GM23338 (cell line): ENCODE results near the gene USP3. TPM values are rescaled to one million over a fixed set of nuclear protein-coding genes. Genes with fewer than 3 reads are reported as not detected.

Source experiments
- ATAC-seq: fragments of 200-7000 bp; cut with Tn5 transposase; 3 replicates; pipeline ENCODE4 v1.9.1; 2020
- DNase-seq: peaks from one replicate; pipeline ENCODE4 v3.0.0-alpha.2; 2015; ENCODE audit warnings: low spot score
- H2AFZ ChIP-seq: fragments of 200-600 bp; sonication (generic); 2 replicates; pipeline ENCODE4 v1.8.0; 2016; ENCODE audit warnings: antibody characterized with exemption, mild to moderate bottlenecking, moderate library complexity
- H3F3A ChIP-seq: fragments of 200-600 bp; sonication (generic); replicated peaks from 2 replicates; pipeline ENCODE4 v1.8.0; 2017; ENCODE audit warnings: antibody characterized with exemption, mixed run types, low read depth
- H3K27ac ChIP-seq: fragments of 200-600 bp; sonication (generic); 2 replicates; pipeline ENCODE4 v1.6.1; 2016; ENCODE audit warnings: low read depth
- H3K27me3 ChIP-seq: fragments of 200-600 bp; sonication (generic); 2 replicates; pipeline ENCODE4 v1.8.0; 2016; ENCODE audit warnings: mild to moderate bottlenecking, mixed run types, moderate library complexity; ENCODE audit not compliant: insufficient read depth
- H3K36me3 ChIP-seq: fragments of 200-600 bp; sonication (generic); 2 replicates; pipeline ENCODE4 v1.8.0; 2016; ENCODE audit warnings: mild to moderate bottlenecking; ENCODE audit not compliant: insufficient read depth
- H3K4me1 ChIP-seq: fragments of 200-600 bp; sonication (generic); 2 replicates; pipeline ENCODE4 v1.8.0; 2016; ENCODE audit warnings: mild to moderate bottlenecking, moderate library complexity; ENCODE audit not compliant: insufficient read depth
- H3K4me2 ChIP-seq: fragments of 200-600 bp; sonication (generic); 2 replicates; pipeline ENCODE4 v1.7.1; 2017; ENCODE audit warnings: mixed run types
- H3K4me3 ChIP-seq: fragments of 200-600 bp; sonication (generic); 2 replicates; pipeline ENCODE4 v1.6.1; 2016; ENCODE audit warnings: mixed run types
- H3K79me2 ChIP-seq: fragments of 200-600 bp; sonication (generic); replicated peaks from 2 replicates; pipeline ENCODE4 v1.8.0; 2017; ENCODE audit warnings: mild to moderate bottlenecking; ENCODE audit not compliant: insufficient read depth
- H3K9me2 ChIP-seq: fragments of 200-600 bp; sonication (generic); 2 replicates; pipeline ENCODE4 v1.8.0; 2017; ENCODE audit not compliant: insufficient read depth
- H4K20me1 ChIP-seq: fragments of 200-600 bp; sonication (generic); replicated peaks from 2 replicates; pipeline ENCODE4 v1.8.0; 2017; ENCODE audit warnings: mild to moderate bottlenecking; ENCODE audit not compliant: insufficient read depth
- H3K27ac Mint-ChIP-seq: 2 replicates; pipeline ENCODE4 v1.8.0; 2020; ENCODE audit warnings: inconsistent platforms, mild to moderate bottlenecking, moderate library complexity, mixed read lengths
- H3K27me3 Mint-ChIP-seq: 3 replicates; pipeline ENCODE4 v1.8.0; 2022; ENCODE audit warnings: low read depth, mild to moderate bottlenecking, moderate library complexity, mixed read lengths, inconsistent platforms; ENCODE audit not compliant: insufficient read depth, poor library complexity
- H3K36me3 Mint-ChIP-seq: 3 replicates; pipeline ENCODE4 v1.8.0; 2021; ENCODE audit warnings: low read depth, mild to moderate bottlenecking, inconsistent platforms, moderate library complexity, mixed read lengths
- H3K4me1 Mint-ChIP-seq: 3 replicates; pipeline ENCODE4 v1.8.0; 2020; ENCODE audit warnings: mild to moderate bottlenecking, inconsistent platforms, mixed read lengths
- H3K4me3 Mint-ChIP-seq: 3 replicates; pipeline ENCODE4 v1.8.0; 2021; ENCODE audit warnings: moderate library complexity, mild to moderate bottlenecking, inconsistent platforms, mixed read lengths
- H3K9me3 Mint-ChIP-seq: 3 replicates; pipeline ENCODE4 v1.8.0; 2020; ENCODE audit warnings: moderate library complexity, mild to moderate bottlenecking, inconsistent platforms, mixed read lengths
- CREB1 ChIP-seq: fragments of 250-450 bp; sonication (Bioruptor Pico); IDR thresholded peaks from 2 replicates; pipeline ENCODE4 v1.5.0; 2020; ENCODE audit warnings: low read depth, mild to moderate bottlenecking, moderate library complexity
- EZH2phosphoT487 ChIP-seq: fragments of 200-600 bp; sonication (generic); IDR thresholded peaks from one replicate; pipeline ENCODE4 v1.8.1; 2018; ENCODE audit warnings: antibody characterized with exemption; ENCODE audit not compliant: unreplicated experiment
- JUNB ChIP-seq: IDR thresholded peaks from one replicate; pipeline ENCODE4 v1.6.1; 2016; ENCODE audit warnings: antibody characterized with exemption; ENCODE audit not compliant: unreplicated experiment
- NANOG ChIP-seq: IDR thresholded peaks from 2 replicates; pipeline ENCODE4 v1.6.1; 2016; ENCODE audit warnings: antibody characterized with exemption, borderline replicate concordance
- POLR2AphosphoS5 ChIP-seq: IDR thresholded peaks from 2 replicates; pipeline ENCODE4 v1.6.1; 2016; ENCODE audit warnings: antibody characterized with exemption, low read depth
- REST ChIP-seq: IDR thresholded peaks from one replicate; pipeline ENCODE4 v1.6.1; 2018; ENCODE audit warnings: antibody characterized with exemption; ENCODE audit not compliant: unreplicated experiment
- STAT1 ChIP-seq: IDR thresholded peaks from one replicate; pipeline ENCODE4 v1.6.1; 2016; ENCODE audit warnings: antibody characterized with exemption; ENCODE audit not compliant: unreplicated experiment
- ZNF331 ChIP-seq: fragments of 250-450 bp; sonication (Bioruptor Pico); IDR thresholded peaks from 2 replicates; pipeline ENCODE4 v1.5.0; 2020; ENCODE audit warnings: low read depth, mild to moderate bottlenecking, moderate library complexity
- polyA plus RNA-seq: library from polyadenylated mRNA; unstranded; fragments of >200 nt; fragmentation: Nextera tagmentation; extraction: Ambion mirVana; gene quantifications from 2 replicates; pipeline ENCODE4 v1.2.1, GENCODE V29; 2016
- total RNA-seq: library from RNA; depleted of rRNA; stranded (reverse); fragments of >200 nt; shearing (Covaris generic); gene quantifications from 2 replicates; pipeline ENCODE4 v1.2.3, GENCODE V29; 2014
- TF ChIP-seq, protein P1 (sequence below): IDR thresholded peaks from 2 replicates; pipeline ENCODE4 v1.6.1; 2016; ENCODE audit warnings: antibody characterized with exemption
- TF ChIP-seq, protein P2 (sequence below), 2 experiments: fragments of 200-600 bp in 1 of 2; sonication (generic) in 1 of 2; conservative IDR thresholded peaks; 2 replicates each; pipeline versions ENCODE4 v1.5.1 to v1.6.1; 2016 to 2017; ENCODE audit warnings: antibody characterized with exemption in 2 of 2, low read depth in 2 of 2, mild to moderate bottlenecking in 2 of 2, moderate library complexity in 1 of 2
- TF ChIP-seq, protein P3 (sequence below): fragments of 250-450 bp; sonication (Bioruptor Pico); IDR thresholded peaks from 2 replicates; pipeline ENCODE4 v1.5.0; 2020; ENCODE audit warnings: mild to moderate bottlenecking, moderate library complexity

The USP3 gene
- total and polyA plus RNA-seq, 2 experiments from 2014 or later = 9.7 to 9.9 TPM

- Histone ChIP-seq H2AFZ (no peak overlapping the region), H3F3A (peaks cover 19% of the 10 kb centered on the region), H3K4me1 (peaks cover 69% of the 10 kb centered on the region), H3K27ac (no peak overlapping the region), H4K20me1 (peaks cover 11% of the 10 kb centered on the region; the same call in 1 of the 2 replicates), H3K4me2 (no peak overlapping the region), H3K4me3 (no peak overlapping the region), H3K9me2 (no peaks in the 10 kb centered on the region), H3K79me2 (no peaks in the 10 kb centered on the region), H3K27me3 (peaks cover 92% of the 10 kb centered on the region), H3K36me3 (no peaks in the 10 kb centered on the region; the same call in 1 of the 2 replicates)
- H3K9me3 Mint-ChIP-seq = no peaks in the 10 kb centered on the region
- no peaks in the 10 kb centered on the region; the same call in 2 of the 3 replicates for H3K36me3 Mint-ChIP-seq
- peaks cover 42% of the 10 kb centered on the region for H3K27me3 Mint-ChIP-seq
- TF ChIP-seq EZH2phosphoT487 (no peak), CREB1 (CRISPR knock-in tag) (no peak), REST (no peak), ZNF331 (CRISPR knock-in tag) (no peak), JUNB (no peak), NANOG (no peak), STAT1 (no peak), POLR2AphosphoS5 (no peak)
- TF ChIP-seq, protein P1, sequence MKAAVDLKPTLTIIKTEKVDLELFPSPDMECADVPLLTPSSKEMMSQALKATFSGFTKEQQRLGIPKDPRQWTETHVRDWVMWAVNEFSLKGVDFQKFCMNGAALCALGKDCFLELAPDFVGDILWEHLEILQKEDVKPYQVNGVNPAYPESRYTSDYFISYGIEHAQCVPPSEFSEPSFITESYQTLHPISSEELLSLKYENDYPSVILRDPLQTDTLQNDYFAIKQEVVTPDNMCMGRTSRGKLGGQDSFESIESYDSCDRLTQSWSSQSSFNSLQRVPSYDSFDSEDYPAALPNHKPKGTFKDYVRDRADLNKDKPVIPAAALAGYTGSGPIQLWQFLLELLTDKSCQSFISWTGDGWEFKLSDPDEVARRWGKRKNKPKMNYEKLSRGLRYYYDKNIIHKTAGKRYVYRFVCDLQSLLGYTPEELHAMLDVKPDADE = no peak
- TF ChIP-seq, protein P2, sequence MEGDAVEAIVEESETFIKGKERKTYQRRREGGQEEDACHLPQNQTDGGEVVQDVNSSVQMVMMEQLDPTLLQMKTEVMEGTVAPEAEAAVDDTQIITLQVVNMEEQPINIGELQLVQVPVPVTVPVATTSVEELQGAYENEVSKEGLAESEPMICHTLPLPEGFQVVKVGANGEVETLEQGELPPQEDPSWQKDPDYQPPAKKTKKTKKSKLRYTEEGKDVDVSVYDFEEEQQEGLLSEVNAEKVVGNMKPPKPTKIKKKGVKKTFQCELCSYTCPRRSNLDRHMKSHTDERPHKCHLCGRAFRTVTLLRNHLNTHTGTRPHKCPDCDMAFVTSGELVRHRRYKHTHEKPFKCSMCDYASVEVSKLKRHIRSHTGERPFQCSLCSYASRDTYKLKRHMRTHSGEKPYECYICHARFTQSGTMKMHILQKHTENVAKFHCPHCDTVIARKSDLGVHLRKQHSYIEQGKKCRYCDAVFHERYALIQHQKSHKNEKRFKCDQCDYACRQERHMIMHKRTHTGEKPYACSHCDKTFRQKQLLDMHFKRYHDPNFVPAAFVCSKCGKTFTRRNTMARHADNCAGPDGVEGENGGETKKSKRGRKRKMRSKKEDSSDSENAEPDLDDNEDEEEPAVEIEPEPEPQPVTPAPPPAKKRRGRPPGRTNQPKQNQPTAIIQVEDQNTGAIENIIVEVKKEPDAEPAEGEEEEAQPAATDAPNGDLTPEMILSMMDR (conservative IDR thresholded peaks at IDR 0.05; ENCODE audit: low read depth in 2 of 2) = no peak
- TF ChIP-seq, protein P3, sequence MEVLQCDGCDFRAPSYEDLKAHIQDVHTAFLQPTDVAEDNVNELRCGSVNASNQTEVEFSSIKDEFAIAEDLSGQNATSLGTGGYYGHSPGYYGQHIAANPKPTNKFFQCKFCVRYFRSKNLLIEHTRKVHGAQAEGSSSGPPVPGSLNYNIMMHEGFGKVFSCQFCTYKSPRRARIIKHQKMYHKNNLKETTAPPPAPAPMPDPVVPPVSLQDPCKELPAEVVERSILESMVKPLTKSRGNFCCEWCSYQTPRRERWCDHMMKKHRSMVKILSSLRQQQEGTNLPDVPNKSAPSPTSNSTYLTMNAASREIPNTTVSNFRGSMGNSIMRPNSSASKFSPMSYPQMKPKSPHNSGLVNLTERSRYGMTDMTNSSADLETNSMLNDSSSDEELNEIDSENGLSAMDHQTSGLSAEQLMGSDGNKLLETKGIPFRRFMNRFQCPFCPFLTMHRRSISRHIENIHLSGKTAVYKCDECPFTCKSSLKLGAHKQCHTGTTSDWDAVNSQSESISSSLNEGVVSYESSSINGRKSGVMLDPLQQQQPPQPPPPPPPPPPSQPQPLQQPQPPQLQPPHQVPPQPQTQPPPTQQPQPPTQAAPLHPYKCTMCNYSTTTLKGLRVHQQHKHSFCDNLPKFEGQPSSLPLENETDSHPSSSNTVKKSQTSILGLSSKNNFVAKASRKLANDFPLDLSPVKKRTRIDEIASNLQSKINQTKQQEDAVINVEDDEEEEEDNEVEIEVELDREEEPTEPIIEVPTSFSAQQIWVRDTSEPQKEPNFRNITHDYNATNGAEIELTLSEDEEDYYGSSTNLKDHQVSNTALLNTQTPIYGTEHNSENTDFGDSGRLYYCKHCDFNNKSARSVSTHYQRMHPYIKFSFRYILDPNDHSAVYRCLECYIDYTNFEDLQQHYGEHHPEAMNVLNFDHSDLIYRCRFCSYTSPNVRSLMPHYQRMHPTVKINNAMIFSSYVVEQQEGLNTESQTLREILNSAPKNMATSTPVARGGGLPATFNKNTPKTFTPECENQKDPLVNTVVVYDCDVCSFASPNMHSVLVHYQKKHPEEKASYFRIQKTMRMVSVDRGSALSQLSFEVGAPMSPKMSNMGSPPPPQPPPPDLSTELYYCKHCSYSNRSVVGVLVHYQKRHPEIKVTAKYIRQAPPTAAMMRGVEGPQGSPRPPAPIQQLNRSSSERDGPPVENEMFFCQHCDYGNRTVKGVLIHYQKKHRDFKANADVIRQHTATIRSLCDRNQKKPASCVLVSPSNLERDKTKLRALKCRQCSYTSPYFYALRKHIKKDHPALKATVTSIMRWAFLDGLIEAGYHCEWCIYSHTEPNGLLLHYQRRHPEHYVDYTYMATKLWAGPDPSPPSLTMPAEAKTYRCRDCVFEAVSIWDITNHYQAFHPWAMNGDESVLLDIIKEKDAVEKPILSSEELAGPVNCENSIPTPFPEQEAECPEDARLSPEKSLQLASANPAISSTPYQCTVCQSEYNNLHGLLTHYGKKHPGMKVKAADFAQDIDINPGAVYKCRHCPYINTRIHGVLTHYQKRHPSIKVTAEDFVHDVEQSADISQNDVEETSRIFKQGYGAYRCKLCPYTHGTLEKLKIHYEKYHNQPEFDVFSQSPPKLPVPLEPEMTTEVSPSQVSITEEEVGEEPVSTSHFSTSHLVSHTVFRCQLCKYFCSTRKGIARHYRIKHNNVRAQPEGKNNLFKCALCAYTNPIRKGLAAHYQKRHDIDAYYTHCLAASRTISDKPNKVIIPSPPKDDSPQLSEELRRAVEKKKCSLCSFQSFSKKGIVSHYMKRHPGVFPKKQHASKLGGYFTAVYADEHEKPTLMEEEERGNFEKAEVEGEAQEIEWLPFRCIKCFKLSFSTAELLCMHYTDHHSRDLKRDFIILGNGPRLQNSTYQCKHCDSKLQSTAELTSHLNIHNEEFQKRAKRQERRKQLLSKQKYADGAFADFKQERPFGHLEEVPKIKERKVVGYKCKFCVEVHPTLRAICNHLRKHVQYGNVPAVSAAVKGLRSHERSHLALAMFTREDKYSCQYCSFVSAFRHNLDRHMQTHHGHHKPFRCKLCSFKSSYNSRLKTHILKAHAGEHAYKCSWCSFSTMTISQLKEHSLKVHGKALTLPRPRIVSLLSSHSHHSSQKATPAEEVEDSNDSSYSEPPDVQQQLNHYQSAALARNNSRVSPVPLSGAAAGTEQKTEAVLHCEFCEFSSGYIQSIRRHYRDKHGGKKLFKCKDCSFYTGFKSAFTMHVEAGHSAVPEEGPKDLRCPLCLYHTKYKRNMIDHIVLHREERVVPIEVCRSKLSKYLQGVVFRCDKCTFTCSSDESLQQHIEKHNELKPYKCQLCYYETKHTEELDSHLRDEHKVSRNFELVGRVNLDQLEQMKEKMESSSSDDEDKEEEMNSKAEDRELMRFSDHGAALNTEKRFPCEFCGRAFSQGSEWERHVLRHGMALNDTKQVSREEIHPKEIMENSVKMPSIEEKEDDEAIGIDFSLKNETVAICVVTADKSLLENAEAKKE = no peak
- H3K4me1 Mint-ChIP-seq = peaks cover 57% of the 10 kb centered on the region
- no peak for ATAC-seq
- DNase-seq = no peak
- H3K4me3 Mint-ChIP-seq = no peak overlapping the region
- H3K27ac Mint-ChIP-seq = no peak overlapping the region
Observed at GRCh38 chr15:63497642-63498467, 6.5 kb upstream of the USP3 start.
